ENCODE data around the gene IGFBP7. TPM values are rescaled to one million over a fixed set of nuclear protein-coding genes. Genes with fewer than 3 reads are reported as not detected.
"Not testable (repeated sequence)": the region's sequence is repeated elsewhere in the genome, so short reads cannot be mapped to it uniquely, and the experiment has no call there.

IGFBP7 gene
- total RNA-seq, 1 donor from 2014 or later: 1,471 TPM

DNA sequence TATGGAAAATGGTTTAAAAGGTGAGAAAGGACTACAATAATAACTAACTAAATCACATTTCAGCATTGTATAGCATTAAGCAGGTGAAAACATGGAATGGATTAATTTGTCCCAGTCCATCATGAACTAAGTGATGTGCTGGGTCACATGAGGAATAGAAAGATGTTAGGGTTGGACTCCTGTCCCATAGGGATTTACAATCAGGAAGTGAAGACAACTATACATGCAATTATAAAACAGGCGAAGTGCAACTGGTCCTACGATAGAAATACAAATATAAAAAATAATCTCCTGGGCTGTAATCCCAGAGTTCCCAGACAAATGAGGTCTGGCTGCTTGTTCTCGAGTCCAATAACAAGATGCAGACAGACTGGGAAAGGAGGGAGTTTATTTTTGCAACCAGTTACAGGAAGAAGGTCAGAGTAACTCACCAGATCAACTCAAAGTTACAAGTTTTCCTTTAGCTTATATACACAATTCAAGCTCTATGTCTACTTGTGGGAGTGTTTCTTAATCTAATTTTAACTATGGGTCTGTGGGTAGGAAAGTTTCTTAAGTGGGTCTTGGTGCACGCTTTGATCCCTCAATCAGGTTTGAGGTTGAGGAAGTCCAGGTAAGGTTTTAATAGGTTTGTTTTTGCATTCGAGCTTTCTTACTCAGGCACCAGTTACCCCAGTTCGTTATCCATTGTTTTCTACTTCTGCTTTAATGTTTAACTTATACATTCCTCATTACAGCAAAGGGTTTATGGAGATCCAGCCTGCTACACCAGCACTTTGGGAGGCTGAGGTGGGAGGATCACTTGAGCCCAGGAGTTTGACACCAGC is 50.1 kb downstream of the IGFBP7 start:
- TF ChIP-seq, protein P1, sequence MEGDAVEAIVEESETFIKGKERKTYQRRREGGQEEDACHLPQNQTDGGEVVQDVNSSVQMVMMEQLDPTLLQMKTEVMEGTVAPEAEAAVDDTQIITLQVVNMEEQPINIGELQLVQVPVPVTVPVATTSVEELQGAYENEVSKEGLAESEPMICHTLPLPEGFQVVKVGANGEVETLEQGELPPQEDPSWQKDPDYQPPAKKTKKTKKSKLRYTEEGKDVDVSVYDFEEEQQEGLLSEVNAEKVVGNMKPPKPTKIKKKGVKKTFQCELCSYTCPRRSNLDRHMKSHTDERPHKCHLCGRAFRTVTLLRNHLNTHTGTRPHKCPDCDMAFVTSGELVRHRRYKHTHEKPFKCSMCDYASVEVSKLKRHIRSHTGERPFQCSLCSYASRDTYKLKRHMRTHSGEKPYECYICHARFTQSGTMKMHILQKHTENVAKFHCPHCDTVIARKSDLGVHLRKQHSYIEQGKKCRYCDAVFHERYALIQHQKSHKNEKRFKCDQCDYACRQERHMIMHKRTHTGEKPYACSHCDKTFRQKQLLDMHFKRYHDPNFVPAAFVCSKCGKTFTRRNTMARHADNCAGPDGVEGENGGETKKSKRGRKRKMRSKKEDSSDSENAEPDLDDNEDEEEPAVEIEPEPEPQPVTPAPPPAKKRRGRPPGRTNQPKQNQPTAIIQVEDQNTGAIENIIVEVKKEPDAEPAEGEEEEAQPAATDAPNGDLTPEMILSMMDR (conservative IDR thresholded peaks at IDR 0.05; ENCODE audit: low read depth, low read length): no peak
- no peak for DNase-seq (ENCODE audit: low read depth)

DNA sequence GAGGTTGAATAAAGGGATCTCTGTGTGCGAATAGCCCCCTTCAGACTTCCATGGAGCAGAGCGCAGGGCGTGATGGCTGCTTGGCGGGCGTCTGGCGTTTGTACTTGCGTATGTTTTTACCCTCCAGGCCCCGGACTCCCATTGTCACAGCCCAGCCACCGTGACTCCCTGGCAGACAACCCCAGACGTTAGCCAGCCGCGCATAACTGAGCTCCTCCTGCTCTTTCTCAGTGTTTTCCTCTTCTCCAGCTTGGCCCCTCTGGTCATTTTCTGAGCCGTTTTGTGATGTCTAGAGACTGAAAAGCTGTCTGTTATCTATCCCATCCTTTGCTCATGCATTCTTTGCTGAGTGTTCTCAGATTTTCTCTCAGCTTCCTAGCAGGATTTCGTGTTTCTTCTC is 54.3 kb downstream of the IGFBP7 start:
- no peak overlapping the region for H3K4me3 ChIP-seq (ENCODE audit: low read depth, low read length)
- TF ChIP-seq, protein P1 (conservative IDR thresholded peaks at IDR 0.05; ENCODE audit: low read depth, low read length): no peak
- no peak for DNase-seq (ENCODE audit: low read depth)

More for the DNA sequence above, 50.1 kb downstream of the IGFBP7 start:
- H3K4me3 ChIP-seq (ENCODE audit: low read depth, low read length): no peak overlapping the region

DNA sequence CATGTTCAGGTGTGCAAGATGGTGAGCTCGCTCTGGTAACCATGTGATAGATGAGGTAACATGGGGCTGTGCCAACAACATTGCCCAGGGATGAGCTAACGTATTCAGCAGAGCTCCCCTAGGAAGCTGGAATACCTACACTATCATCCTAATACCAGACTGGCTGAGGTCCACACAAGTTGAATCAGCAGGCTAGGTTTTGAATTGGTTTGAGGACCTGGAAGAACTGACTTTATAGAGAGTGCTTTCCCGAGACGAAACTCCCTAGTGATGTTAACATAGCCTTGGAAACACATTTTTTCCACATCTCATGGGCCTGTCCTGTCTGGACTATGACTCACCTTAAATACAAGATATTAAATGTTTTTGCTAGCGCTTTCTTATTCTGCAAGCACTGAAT is 56.7 kb downstream of the IGFBP7 start:
- peak; percentile 88 for DNase-seq (ENCODE audit: low read depth)
- TF ChIP-seq, protein P1 (conservative IDR thresholded peaks at IDR 0.05; ENCODE audit: low read depth, low read length): no peak
- no peak overlapping the region for H3K4me3 ChIP-seq (ENCODE audit: low read depth, low read length)

DNA sequence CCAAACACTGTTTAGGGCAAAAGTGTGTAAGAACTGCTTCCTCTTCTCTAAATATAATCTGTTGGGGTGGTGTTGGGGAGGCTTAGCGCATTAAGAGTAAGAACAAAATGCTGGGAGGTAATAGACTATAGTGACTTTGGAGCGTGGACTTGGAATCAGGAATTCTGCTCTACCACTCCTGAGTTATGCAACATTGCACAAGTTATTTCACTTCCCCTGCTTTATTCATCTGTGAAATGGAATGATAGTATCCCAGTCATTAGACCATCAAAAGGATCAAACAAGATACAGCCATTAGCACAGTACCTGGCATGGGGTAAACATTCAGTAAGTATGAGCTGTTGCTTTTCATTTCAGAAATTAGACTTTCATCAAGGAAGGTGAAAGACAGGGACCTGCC is 58.7 kb downstream of the IGFBP7 start:
- no peak overlapping the region for H3K4me3 ChIP-seq (ENCODE audit: low read depth, low read length)
- TF ChIP-seq, protein P1 (conservative IDR thresholded peaks at IDR 0.05; ENCODE audit: low read depth, low read length): no peak
- peak; percentile 71 for DNase-seq (ENCODE audit: low read depth)

DNA sequence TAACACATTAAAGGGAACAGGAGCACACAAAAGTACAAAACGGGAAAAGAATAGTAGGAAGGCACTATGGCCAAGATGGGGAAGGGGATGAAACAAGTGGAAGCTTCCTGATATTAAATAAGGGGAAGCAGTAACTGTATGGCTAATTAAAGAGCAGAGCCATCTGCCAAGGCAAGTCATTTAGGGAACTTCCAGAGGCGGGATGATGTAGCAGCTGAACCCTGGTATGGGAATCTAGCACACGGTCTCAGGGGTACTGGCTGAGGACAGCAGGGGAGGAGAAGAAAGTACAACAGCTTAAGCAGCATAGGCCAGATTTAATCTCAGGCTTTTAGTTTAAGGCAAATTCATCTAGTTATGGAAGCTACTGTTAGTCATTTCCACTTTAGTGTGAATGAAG is 59.1 kb downstream of the IGFBP7 start:
- H3K4me3 ChIP-seq (ENCODE audit: low read depth, low read length): no peak overlapping the region
- TF ChIP-seq, protein P1 (conservative IDR thresholded peaks at IDR 0.05; ENCODE audit: low read depth, low read length): no peak
- no peak for DNase-seq (ENCODE audit: low read depth)

DNA sequence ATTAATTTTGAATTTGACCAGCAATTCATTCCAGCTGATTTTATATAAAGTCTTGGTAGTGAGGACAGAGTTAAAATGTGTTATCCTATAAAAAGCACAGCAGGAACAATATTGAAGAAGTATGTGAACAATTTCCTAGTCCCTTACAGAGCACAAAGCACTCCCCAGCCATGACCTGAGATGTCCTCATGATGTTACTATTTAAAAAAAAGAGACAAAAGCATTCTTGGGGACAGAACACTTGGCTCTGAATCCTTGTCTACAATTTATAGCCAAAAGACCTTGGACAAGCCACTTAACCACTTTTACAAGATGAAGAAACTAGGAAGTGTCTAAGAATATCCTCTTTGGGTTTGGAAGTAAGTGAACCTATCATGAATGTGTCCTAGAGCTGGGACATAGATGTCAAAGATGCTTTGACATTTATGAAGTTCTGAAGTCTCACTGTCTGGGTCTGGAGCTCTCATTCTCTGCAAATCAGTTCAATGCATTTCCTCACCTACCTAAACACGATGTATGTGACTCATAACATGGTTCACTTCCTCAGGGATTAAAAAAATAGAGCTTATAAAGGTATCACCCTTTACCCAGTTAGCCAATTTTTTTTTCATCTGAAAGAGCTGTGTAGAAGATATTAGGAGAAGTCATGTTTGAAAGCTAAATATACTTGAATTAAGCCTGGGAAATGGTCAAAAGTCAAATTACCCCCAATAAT is 61.4 kb downstream of the IGFBP7 start:
- no peak overlapping the region for H3K4me3 ChIP-seq (ENCODE audit: low read depth, low read length)
- DNase-seq (ENCODE audit: low read depth): peak; percentile 36
- TF ChIP-seq, protein P1 (conservative IDR thresholded peaks at IDR 0.05; ENCODE audit: low read depth, low read length): no peak

DNA sequence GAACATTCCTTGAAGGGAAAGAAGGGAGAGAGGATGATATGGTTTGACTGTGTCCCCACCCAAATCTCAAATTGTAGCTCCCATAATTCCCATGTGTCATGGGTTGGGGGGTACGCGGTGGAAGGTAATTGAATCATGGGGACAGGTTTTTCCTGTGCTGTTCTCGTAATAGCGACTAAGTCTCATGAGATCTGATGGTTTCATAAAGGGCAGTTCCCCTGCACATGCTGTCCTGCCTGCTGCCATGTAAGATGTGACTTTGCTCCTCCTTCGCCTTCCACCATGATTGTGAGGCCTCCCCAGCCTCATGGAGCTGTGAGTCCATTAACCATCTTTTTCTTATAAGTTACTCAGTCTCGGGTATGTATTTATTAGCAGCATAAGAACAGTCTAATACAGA is 63.1 kb downstream of the IGFBP7 start:
- not testable (repeated sequence) for DNase-seq (ENCODE audit: low read depth); H3K4me3 ChIP-seq (ENCODE audit: low read depth, low read length)

All from epithelial cell of proximal tubule (primary cell).